ENCODE measurements around the gene SPAM1.

- no peak for TF ChIP-seq POLR2AphosphoS5 (IDR thresholded peaks at IDR 0.05; ENCODE audit: low read depth)
- no peak for TF ChIP-seq CTCF (conservative IDR thresholded peaks at IDR 0.05; ENCODE audit: low read depth in 2 of 2)
- TF ChIP-seq REST (IDR thresholded peaks at IDR 0.05; ENCODE audit: unreplicated experiment): no peak
- TF ChIP-seq JUNB (IDR thresholded peaks at IDR 0.05; ENCODE audit: unreplicated experiment): no peak
- TF ChIP-seq EZH2 (IDR thresholded peaks at IDR 0.05; ENCODE audit: low read depth, unreplicated experiment): no peak
- no peak for TF ChIP-seq CREB1 (CRISPR knock-in tag; IDR thresholded peaks at IDR 0.05; ENCODE audit: low read depth)
- TF ChIP-seq EZH2phosphoT487 (IDR thresholded peaks at IDR 0.05; ENCODE audit: unreplicated experiment): no peak
- TF ChIP-seq NANOG (IDR thresholded peaks at IDR 0.05; ENCODE audit: borderline replicate concordance): no peak
- TF ChIP-seq ETS1 (IDR thresholded peaks at IDR 0.05): no peak
- no peak for TF ChIP-seq ZNF331 (CRISPR knock-in tag; IDR thresholded peaks at IDR 0.05; ENCODE audit: low read depth)
Measured at GRCh38 chr7:123945938-123946337, 20.9 kb downstream of the SPAM1 start.
